HEK293 (cell line): ENCODE data around the gene NECTIN1.

Experiments
- KLF16 ChIP-seq: fragments of 450-650 bp; formaldehyde crosslinking; IDR thresholded peaks from 2 replicates; pipeline ENCODE4 v1.5.1; 2017; ENCODE audit warnings: missing biosample characterization, missing genetic modification characterization
- ZNF121 ChIP-seq: fragments of 450-650 bp; formaldehyde crosslinking; IDR thresholded peaks from 2 replicates; pipeline ENCODE4 v1.5.1; 2016; ENCODE audit warnings: missing biosample characterization, missing genetic modification characterization
- ZNF16 ChIP-seq: fragments of 450-650 bp; formaldehyde crosslinking; IDR thresholded peaks from 2 replicates; pipeline ENCODE4 v1.5.1; 2016; ENCODE audit warnings: low read depth, missing biosample characterization, missing genetic modification characterization
- ZNF707 ChIP-seq: fragments of 450-650 bp; formaldehyde crosslinking; IDR thresholded peaks from 2 replicates; pipeline ENCODE4 v1.5.1; 2016; ENCODE audit warnings: missing biosample characterization, missing genetic modification characterization
- TF ChIP-seq, protein P1 (sequence below): fragments of 450-650 bp; formaldehyde crosslinking; IDR thresholded peaks from 2 replicates; pipeline ENCODE4 v1.5.1; 2016; ENCODE audit warnings: missing biosample characterization, missing genetic modification characterization
- TF ChIP-seq, protein P2 (sequence below): fragments of 450-650 bp; formaldehyde crosslinking; IDR thresholded peaks from 2 replicates; pipeline ENCODE4 v1.5.1; 2016; ENCODE audit warnings: missing biosample characterization, missing genetic modification characterization

DNA sequence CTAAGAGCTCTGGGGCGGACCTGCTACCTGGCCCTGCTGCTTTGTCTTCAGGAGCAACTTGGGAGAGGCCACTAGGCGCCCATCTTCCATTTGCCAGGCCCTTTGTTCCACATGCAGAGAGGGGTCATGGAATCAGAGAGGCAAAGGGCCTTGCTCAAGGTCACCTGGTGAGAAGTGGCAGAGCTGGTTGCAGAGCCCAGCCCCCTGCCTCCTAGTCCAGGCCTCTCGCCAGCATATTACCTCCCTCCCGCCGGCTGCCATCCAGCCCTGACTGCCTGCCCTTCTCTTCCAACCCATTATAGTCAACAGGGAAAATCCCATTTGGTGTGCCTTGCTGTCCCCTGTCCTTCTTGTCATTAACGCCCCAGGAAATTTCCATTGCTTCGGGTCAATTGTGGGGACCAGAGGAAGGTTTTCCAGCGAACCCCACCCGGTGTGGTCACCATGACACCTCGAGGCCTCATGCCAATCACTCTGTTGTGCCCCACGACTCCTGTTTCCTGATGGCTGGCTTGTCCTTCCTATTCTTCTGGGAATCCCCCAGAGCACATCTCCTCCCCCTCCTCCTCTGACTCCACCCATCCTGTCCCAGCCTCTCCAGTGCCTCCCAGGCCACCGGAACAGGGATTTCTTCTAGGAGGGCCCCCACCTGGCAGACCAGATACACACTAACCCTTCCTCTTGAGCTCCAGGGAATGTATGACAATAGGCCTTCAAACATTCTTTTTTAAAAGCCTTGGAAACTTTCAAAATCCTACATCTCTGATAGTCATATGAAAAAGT is 77.0 kb downstream of the NECTIN1 start:
- TF ChIP-seq, protein P1, sequence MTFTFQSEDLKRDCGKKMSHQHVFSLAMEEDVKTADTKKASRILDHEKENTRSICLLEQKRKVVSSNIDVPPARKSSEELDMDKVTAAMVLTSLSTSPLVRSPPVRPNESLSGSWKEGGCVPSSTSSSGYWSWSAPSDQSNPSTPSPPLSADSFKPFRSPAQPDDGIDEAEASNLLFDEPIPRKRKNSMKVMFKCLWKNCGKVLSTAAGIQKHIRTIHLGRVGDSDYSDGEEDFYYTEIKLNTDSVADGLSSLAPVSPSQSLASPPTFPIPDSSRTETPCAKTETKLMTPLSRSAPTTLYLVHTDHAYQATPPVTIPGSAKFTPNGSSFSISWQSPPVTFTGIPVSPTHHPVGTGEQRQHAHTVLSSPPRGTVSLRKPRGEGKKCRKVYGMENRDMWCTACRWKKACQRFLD (tag by site-specific recombination): no peak
- TF ChIP-seq, protein P2, sequence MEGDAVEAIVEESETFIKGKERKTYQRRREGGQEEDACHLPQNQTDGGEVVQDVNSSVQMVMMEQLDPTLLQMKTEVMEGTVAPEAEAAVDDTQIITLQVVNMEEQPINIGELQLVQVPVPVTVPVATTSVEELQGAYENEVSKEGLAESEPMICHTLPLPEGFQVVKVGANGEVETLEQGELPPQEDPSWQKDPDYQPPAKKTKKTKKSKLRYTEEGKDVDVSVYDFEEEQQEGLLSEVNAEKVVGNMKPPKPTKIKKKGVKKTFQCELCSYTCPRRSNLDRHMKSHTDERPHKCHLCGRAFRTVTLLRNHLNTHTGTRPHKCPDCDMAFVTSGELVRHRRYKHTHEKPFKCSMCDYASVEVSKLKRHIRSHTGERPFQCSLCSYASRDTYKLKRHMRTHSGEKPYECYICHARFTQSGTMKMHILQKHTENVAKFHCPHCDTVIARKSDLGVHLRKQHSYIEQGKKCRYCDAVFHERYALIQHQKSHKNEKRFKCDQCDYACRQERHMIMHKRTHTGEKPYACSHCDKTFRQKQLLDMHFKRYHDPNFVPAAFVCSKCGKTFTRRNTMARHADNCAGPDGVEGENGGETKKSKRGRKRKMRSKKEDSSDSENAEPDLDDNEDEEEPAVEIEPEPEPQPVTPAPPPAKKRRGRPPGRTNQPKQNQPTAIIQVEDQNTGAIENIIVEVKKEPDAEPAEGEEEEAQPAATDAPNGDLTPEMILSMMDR (tag by site-specific recombination): no peak
- no peak for TF ChIP-seq ZNF16 (tag by site-specific recombination)
- TF ChIP-seq KLF16 (tag by site-specific recombination): no peak
- TF ChIP-seq ZNF707 (tag by site-specific recombination): no peak
- no peak for TF ChIP-seq ZNF121 (tag by site-specific recombination)
